HepG2 (cell line): Measurements from ENCODE around the gene CPN1. TPM values are rescaled to one million over a fixed set of nuclear protein-coding genes. Genes with fewer than 3 reads are reported as not detected.

Experiments used
- CC2D1A ChIP-seq: sonication (generic); formaldehyde crosslinking; IDR thresholded peaks from 2 replicates; pipeline ENCODE4 v1.8.1; 2023; ENCODE audit warnings: mild to moderate bottlenecking, missing genetic modification reagents
- GATA4 ChIP-seq: sonication (generic); IDR thresholded peaks from 2 replicates; pipeline ENCODE4 v1.6.1; 2016; ENCODE audit warnings: antibody characterized with exemption, low read depth, borderline replicate concordance
- HOXA5 ChIP-seq: sonication (generic); formaldehyde crosslinking; IDR thresholded peaks from 2 replicates; pipeline ENCODE4 v1.4.0; 2020; ENCODE audit warnings: missing genetic modification reagents
- HOXA9 ChIP-seq: sonication (generic); formaldehyde crosslinking; IDR thresholded peaks from 2 replicates; pipeline ENCODE4 v1.8.1; 2022; ENCODE audit warnings: missing genetic modification reagents, mild to moderate bottlenecking, moderate library complexity, borderline replicate concordance
- JUND ChIP-seq: sonication (generic); formaldehyde crosslinking; IDR thresholded peaks from 2 replicates; pipeline ENCODE4 v1.8.0; 2022; ENCODE audit warnings: mild to moderate bottlenecking, missing genetic modification reagents
- KAT7 ChIP-seq: IDR thresholded peaks from 2 replicates; pipeline ENCODE4 v1.6.1; 2018; ENCODE audit warnings: borderline replicate concordance, missing compliant biosample characterization
- KMT2B ChIP-seq: IDR thresholded peaks from 2 replicates; pipeline ENCODE4 v1.6.1; 2016; ENCODE audit warnings: missing genetic modification reagents, missing compliant biosample characterization
- MTA1 ChIP-seq: sonication (generic); formaldehyde crosslinking; IDR thresholded peaks from 2 replicates; pipeline ENCODE4 v1.4.0; 2020; ENCODE audit warnings: missing genetic modification reagents, mild to moderate bottlenecking, borderline replicate concordance
- MXI1 ChIP-seq: IDR thresholded peaks from 3 replicates; pipeline ENCODE4 v1.6.1; 2012; ENCODE audit warnings: low read depth, low read length, inconsistent platforms, borderline replicate concordance
- MYNN ChIP-seq: sonication (generic); formaldehyde crosslinking; IDR thresholded peaks from 2 replicates; pipeline ENCODE4 v1.4.0; 2020; ENCODE audit warnings: mild to moderate bottlenecking, low read depth, missing genetic modification reagents
- RCOR2 ChIP-seq: IDR thresholded peaks from 2 replicates; pipeline ENCODE4 v1.6.1; 2016; ENCODE audit warnings: missing biosample characterization, missing genetic modification reagents
- SRSF4 ChIP-seq: fragments of 200-400 bp; formaldehyde crosslinking; IDR thresholded peaks from one replicate; pipeline ENCODE4 v1.6.1; 2018; ENCODE audit warnings: mild to moderate bottlenecking, low read depth, low read length, moderate library complexity; ENCODE audit not compliant: poor library complexity, severe bottlenecking
- TAF15 ChIP-seq: fragments of 200-400 bp; formaldehyde crosslinking; IDR thresholded peaks from one replicate; pipeline ENCODE4 v1.6.1; 2018; ENCODE audit warnings: mild to moderate bottlenecking, low read depth, low read length; ENCODE audit not compliant: poor library complexity, severe bottlenecking
- THAP11 ChIP-seq: IDR thresholded peaks from 2 replicates; pipeline ENCODE4 v1.6.1; 2016; ENCODE audit warnings: missing biosample characterization, missing genetic modification reagents
- U2AF1 ChIP-seq: fragments of 200-400 bp; formaldehyde crosslinking; optimal IDR thresholded peaks from 2 replicates; pipeline ENCODE3; 2017; ENCODE audit warnings: mild to moderate bottlenecking, low read depth, low read length
- WIZ ChIP-seq: sonication (generic); formaldehyde crosslinking; IDR thresholded peaks from 2 replicates; pipeline ENCODE4 v1.5.1; 2020; ENCODE audit warnings: mild to moderate bottlenecking, missing genetic modification reagents
- ZFP41 ChIP-seq: sonication (generic); formaldehyde crosslinking; IDR thresholded peaks from 2 replicates; pipeline ENCODE4 v1.4.0; 2020; ENCODE audit warnings: mild to moderate bottlenecking, missing genetic modification reagents, borderline replicate concordance
- ZNF138 ChIP-seq: sonication (generic); formaldehyde crosslinking; IDR thresholded peaks from 2 replicates; pipeline ENCODE4 v1.5.0; 2020; ENCODE audit warnings: mild to moderate bottlenecking, low read depth, missing genetic modification reagents
- ZNF296 ChIP-seq: sonication (generic); formaldehyde crosslinking; conservative IDR thresholded peaks from 2 replicates; pipeline ENCODE4 v1.5.0; 2020; ENCODE audit warnings: mild to moderate bottlenecking, missing genetic modification reagents
- ZNF432 ChIP-seq: sonication (generic); formaldehyde crosslinking; IDR thresholded peaks from 2 replicates; pipeline ENCODE4 v1.5.0; 2020; ENCODE audit warnings: missing genetic modification reagents, mild to moderate bottlenecking, borderline replicate concordance
- ZNF616 ChIP-seq: sonication (generic); formaldehyde crosslinking; IDR thresholded peaks from 2 replicates; pipeline ENCODE4 v1.5.0; 2020; ENCODE audit warnings: low read depth, mild to moderate bottlenecking, missing genetic modification reagents
- ZNF629 ChIP-seq: sonication (generic); formaldehyde crosslinking; conservative IDR thresholded peaks from 2 replicates; pipeline ENCODE4 v1.5.0; 2020; ENCODE audit warnings: missing genetic modification reagents
- ZNF720 ChIP-seq: sonication (generic); formaldehyde crosslinking; IDR thresholded peaks from 2 replicates; pipeline ENCODE4 v1.4.0; 2020; ENCODE audit warnings: missing genetic modification reagents
- ZNF746 ChIP-seq: sonication (generic); formaldehyde crosslinking; IDR thresholded peaks from 2 replicates; pipeline ENCODE4 v1.8.0; 2022; ENCODE audit warnings: mild to moderate bottlenecking, missing genetic modification reagents
- ZNF775 ChIP-seq: sonication (generic); formaldehyde crosslinking; IDR thresholded peaks from 2 replicates; pipeline ENCODE4 v1.4.0; 2020; ENCODE audit warnings: missing genetic modification reagents, mild to moderate bottlenecking, moderate library complexity, borderline replicate concordance
- polyA plus RNA-seq, 8 experiments: library from polyadenylated mRNA; depleted of rRNA in 3 of 8; stranded (reverse) in 7 of 8; unstranded in 1 of 8; fragments of >200 nt; fragmentation: Illumina TruSeq in 4 of 8; extraction: Trizol in 4 of 8; gene quantifications; 2 replicates each; pipeline versions ENCODE4 v1.2.1 to v1.2.3, GENCODE V29; 2011 to 2016; ENCODE audit warnings: low read depth in 4 of 8, missing spikeins in 1 of 8, mixed read lengths in 1 of 8; ENCODE audit not compliant: insufficient read depth in 1 of 8
- total RNA-seq, 5 experiments: library from RNA; depleted of rRNA; stranded (reverse); fragments of >200 nt; fragmentation: Illumina TruSeq; extraction: Trizol; gene quantifications; 2 replicates each; pipeline ENCODE4 v1.2.3, GENCODE V29; 2016; ENCODE audit warnings: low read depth in 1 of 5
- TF ChIP-seq, protein P1 (sequence below): fragments of 450-650 bp; IDR thresholded peaks from 2 replicates; pipeline ENCODE4 v1.6.1; 2017; ENCODE audit warnings: mild to moderate bottlenecking
- TF ChIP-seq, protein P2 (sequence below): sonication (generic); formaldehyde crosslinking; IDR thresholded peaks from 2 replicates; pipeline ENCODE4 v1.4.0; 2020; ENCODE audit warnings: low read depth, mild to moderate bottlenecking, missing genetic modification reagents
- TF ChIP-seq, protein P3 (sequence below): sonication (generic); formaldehyde crosslinking; IDR thresholded peaks from 2 replicates; pipeline ENCODE4 v1.4.0; 2020; ENCODE audit warnings: missing genetic modification reagents

Gene CPN1
- total and polyA plus RNA-seq, 2 of the 13 experiments (the other 11 are each of a cell fraction or from before 2014, with no cell fraction given): 17.3 to 35.1 TPM

DNA sequence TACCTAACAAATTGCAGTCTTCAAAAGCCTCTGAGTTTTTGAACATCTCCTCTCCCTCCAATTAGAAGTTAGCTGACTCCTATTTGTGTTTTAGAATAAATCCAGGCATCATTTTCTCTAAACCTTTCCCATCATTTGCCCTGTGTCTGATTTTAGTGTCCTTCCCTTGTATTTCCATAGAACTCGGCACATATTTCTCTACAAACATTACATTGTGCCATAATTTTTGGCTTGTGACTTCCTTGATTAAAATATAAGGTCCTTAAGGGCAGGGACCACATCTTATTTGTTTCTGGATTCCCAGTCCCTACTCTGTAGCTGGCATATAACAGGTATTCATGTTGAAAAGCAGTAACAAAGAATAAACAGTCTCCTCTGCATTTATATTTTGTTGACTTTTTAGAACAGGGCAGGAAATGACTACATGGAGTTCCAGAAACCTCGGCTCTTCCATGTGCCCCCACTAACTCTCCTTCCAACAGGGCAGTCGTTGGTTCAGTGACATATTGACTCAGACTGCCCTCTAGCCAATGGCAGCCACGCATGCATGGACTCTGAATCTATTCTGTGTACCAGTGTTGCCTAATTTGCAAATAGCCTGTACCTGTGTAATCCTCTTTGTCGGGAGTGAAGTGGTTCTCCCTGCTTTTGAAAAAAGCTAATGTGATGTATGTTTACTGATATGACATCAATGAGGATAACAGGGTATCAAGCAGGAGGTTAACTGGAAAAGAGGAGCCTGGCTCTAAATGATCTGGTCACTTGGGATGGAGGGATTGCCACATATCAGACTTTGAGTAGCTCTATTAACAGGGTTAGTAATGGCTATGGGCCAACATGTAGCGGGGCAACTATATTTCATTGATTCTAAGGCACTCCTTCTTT is 19.8 kb upstream of the CPN1 start (continued):
- no peak for TF ChIP-seq ZFP41
- peak; percentile 47; the same call in 1 of the 2 replicates for TF ChIP-seq ZNF775 (CRISPR knock-in tag)
- TF ChIP-seq, protein P1, sequence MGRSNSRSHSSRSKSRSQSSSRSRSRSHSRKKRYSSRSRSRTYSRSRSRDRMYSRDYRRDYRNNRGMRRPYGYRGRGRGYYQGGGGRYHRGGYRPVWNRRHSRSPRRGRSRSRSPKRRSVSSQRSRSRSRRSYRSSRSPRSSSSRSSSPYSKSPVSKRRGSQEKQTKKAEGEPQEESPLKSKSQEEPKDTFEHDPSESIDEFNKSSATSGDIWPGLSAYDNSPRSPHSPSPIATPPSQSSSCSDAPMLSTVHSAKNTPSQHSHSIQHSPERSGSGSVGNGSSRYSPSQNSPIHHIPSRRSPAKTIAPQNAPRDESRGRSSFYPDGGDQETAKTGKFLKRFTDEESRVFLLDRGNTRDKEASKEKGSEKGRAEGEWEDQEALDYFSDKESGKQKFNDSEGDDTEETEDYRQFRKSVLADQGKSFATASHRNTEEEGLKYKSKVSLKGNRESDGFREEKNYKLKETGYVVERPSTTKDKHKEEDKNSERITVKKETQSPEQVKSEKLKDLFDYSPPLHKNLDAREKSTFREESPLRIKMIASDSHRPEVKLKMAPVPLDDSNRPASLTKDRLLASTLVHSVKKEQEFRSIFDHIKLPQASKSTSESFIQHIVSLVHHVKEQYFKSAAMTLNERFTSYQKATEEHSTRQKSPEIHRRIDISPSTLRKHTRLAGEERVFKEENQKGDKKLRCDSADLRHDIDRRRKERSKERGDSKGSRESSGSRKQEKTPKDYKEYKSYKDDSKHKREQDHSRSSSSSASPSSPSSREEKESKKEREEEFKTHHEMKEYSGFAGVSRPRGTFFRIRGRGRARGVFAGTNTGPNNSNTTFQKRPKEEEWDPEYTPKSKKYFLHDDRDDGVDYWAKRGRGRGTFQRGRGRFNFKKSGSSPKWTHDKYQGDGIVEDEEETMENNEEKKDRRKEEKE: no peak
- peak; percentile 83 for TF ChIP-seq THAP11 (CRISPR knock-in tag)
- no peak for TF ChIP-seq KAT7 (CRISPR knock-in tag)
- no peak; the same call in 1 of the 2 replicates for TF ChIP-seq MTA1 (CRISPR knock-in tag)
- no peak for TF ChIP-seq TAF15
- no peak for TF ChIP-seq U2AF1
- no peak for TF ChIP-seq ZNF432
- TF ChIP-seq GATA4: peak; percentile 91; the same call in 1 of the 2 replicates
- no peak for TF ChIP-seq ZNF616 (CRISPR knock-in tag)
- TF ChIP-seq HOXA5 (CRISPR knock-in tag): peak; percentile 93
- TF ChIP-seq ZNF138: no peak
- peak; percentile 80 for TF ChIP-seq JUND (CRISPR knock-in tag)
- TF ChIP-seq MYNN: no peak
- TF ChIP-seq KMT2B (CRISPR knock-in tag): peak; percentile 78
- TF ChIP-seq CC2D1A: no peak
- TF ChIP-seq ZNF720: no peak
- no peak for TF ChIP-seq HOXA9 (CRISPR knock-in tag)
- peak; percentile 83; the same call in 2 of the 3 replicates for TF ChIP-seq MXI1
- TF ChIP-seq WIZ (CRISPR knock-in tag): no peak
- TF ChIP-seq, protein P2, sequence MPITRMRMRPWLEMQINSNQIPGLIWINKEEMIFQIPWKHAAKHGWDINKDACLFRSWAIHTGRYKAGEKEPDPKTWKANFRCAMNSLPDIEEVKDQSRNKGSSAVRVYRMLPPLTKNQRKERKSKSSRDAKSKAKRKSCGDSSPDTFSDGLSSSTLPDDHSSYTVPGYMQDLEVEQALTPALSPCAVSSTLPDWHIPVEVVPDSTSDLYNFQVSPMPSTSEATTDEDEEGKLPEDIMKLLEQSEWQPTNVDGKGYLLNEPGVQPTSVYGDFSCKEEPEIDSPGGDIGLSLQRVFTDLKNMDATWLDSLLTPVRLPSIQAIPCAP (CRISPR knock-in tag): no peak
- peak; percentile 95; the same call in 1 of the 2 replicates for TF ChIP-seq RCOR2
- TF ChIP-seq ZNF629 (CRISPR knock-in tag): peak; percentile 57
- TF ChIP-seq ZNF296 (CRISPR knock-in tag): no peak
- TF ChIP-seq, protein P3, sequence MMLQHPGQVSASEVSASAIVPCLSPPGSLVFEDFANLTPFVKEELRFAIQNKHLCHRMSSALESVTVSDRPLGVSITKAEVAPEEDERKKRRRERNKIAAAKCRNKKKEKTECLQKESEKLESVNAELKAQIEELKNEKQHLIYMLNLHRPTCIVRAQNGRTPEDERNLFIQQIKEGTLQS (CRISPR knock-in tag): peak; percentile 60; the same call in 1 of the 2 replicates
- no peak for TF ChIP-seq SRSF4
- peak; percentile 68; the same call in 1 of the 2 replicates for TF ChIP-seq ZNF746
